Stimulated activated CD4-positive, alpha-beta T cell treated with anti-CD3 and anti-CD28 coated beads, Interleukin-4, amount 100 ng/mL, for 4 hours (primary cell): ENCODE measurements around the gene SHISA7.
"Not testable (repeated sequence)": the region's sequence is repeated elsewhere in the genome, so short reads cannot be mapped to it uniquely, and the experiment has no call there.

Source experiments
- DNase-seq, 2 experiments: peaks; one replicate each; pipeline ENCODE4 v3.0.0-alpha.2; 2020

SHISA7 gene

GRCh38 chr19:55444646-55445045, 1.5 kb upstream of the SHISA7 start:
- DNase-seq, result no peak

DNA sequence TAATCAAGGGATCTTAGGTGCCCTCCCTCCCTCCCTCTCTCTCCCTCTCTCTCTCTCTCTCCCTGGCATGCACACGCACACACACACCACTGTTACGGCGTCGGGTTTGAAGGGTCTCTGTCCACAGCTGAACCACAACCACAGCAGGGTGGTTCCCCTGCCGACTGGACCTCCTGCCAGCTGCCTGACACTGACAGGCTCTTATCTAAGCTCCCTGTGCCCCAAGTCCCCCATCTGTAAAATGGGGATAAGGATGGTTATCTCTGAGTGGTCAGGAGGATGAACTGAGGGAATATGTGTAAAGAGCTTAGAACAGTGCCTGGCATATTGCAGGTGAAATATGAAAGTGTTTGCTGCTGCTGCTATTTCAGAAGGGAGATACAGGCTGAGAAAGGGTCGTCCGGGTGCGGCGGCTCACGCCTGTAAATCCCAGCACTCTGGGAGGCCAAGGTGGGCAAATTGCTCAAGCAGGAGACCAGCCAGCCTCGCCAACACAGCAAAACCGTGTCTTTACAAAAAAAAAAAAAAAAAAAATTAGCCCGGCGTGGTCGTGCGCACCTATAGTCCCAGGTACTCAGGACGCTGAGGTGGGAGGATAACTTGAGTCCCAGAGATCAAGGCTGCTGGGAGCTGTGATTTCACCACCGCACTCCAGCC, 852 bp upstream of the SHISA7 start:
- no peak for DNase-seq

- DNase-seq, result no peak
These were observed 633 bp downstream of the SHISA7 start for GRCh38 chr19:55442372-55442961.

GRCh38 chr19:55441692-55442321, 1.3 kb downstream of the SHISA7 start:
- no peak for DNase-seq

- no peak for DNase-seq
These were observed 1.8 kb downstream of the SHISA7 start for GRCh38 chr19:55441319-55441691.

DNA sequence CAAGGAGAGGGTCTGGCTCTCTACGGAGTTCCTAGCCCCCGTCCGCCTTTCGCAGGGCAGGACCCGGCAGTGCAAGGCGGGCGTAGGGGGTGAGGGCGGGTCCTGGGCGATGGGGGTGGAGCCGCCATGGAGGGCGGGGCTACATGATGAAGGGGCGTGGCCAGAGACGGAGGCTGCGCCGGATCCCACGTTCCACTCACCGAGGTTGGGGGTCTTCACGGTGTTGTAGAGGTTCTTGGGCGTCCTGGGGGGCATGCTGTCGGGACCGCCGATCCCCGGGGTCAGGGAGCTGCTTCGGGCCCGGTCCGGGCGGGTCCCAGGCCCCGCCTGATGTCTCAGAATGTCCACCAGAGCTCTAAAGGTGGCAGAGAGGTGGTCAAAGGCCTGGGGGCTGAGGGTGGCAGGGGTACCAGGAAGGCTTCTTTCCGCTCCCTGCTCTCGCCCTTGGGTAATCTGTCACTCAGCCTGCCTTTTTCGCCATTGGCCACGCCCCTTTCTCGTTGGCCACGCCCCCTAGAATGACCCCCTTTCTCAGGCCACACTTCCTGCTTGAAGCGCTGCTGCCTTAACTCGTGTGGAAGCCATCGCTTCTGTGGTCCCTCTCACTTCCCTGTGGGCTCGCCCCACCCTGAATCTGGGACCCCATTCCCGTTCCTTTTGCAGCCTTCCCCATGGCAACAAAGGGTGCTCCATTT, 2.5 kb downstream of the SHISA7 start:
- DNase-seq, result no peak

DNA sequence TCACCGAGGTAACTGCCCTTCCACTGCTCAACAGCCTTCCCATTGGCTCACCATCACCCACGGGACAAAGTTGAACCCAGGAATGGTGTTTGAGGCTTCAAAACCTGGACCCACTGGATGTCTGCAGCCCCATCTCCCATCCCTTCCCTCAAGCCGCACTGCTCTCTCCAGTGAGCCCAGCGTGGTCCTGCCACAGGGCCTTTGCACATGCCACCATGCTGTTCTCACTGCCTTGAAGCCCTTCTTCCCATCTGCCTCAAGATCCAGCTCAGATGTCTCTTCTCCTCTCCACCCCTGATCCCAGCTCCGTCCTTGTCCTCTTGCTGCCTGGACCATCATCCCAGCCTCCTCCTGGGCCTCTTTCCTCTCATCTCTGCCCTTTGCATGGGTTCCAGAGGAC, 4.0 kb downstream of the SHISA7 start:
- DNase-seq, result no peak

DNA sequence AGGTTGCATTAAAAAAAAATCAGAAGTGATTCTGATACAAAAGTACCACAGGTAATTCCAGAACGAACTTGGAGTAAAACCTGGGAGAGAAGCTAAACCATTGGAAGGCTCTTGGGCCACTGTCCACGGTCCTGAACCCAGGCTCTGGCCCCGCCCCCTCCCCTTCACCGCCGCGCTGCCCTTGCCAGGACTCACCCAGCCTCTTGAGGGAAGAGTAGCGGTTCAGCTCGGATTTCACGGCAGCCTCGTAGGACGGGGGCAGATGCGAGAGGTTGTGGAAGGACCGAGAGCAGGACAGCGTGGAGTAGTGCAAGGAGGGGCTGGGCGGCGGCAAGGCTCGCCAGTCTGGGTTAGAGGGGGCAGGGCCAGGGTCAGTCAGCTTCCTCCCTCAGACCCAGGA, 5.7 kb downstream of the SHISA7 start:
- DNase-seq, result no peak

DNA sequence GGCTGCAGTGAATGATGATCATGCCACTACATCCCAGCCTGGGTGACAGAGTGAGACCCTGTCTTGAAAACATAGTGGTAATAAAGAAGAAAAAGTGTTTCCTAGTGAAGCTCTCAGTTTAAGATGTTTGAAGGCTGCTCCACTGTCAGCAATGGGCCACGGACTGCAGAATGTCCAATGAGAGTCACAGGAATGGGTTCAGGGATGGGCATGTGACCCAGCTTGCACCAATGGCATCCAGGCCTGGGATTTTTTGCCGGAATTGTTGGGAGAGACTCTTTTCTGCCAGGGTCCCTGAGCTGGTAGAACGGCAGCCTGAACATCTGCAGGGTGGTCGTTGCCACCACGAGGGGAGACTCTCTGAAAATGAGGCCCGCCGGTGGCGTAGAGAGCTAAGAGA, 6.3 kb downstream of the SHISA7 start:
- DNase-seq, result no peak

DNA sequence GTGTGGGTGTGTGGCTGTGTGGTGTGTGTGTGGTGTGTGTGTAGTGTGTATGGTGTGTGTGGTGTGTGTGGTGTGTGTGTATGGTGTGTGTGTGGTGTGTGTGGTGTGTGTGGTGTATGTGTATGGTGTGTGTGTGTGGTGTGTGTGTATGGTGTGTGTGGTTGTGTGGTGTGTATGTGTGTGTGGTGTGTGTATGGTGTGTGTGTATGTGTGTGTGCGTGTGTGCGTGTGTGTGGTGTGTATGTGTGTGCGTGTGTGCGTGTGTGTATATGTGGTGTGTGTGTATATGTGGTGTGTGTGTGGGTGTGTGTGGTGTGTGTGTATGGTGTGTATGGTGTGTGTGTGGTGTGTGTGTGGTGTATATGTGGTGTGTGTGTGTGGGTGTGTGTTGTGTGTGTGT, 8.1 kb downstream of the SHISA7 start:
- no peak for DNase-seq

- DNase-seq, result no peak
These were observed 8.7 kb downstream of the SHISA7 start for GRCh38 chr19:55434356-55434919.

GRCh38 chr19:55433292-55433691, 9.8 kb downstream of the SHISA7 start:
- DNase-seq, result no peak

DNA sequence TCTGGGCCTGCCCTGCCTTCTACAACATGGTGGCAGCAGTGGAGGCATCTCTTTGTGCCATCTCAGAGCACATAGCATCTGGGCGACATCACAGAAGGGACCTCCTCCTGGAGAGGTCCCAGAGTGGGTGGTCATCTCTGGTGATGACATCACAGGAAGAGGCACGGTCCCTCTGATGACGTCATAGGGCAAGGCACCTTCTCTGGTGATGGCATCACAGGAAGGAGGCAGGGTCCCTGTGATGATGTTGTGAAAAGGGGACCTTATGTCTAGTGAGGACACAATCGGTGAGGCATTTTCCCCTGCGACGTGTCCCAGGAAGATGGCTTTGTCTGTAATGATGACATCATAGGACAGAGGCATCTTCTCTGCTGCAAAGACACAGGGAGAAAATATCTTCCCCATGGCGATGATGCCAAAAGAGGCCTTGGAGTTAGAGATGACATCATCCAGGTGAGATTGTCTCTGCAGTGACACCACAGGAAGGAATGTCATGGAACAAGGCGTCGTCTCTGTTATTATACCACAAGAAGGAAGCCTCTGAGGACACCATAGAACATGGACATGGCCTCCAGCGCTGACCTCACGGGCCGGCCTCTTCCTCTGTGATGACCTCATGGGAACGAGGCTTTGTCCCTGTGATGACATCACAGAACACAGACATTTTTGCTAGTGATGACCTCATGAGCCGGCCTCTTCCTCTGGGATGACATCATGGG, 10.7 kb downstream of the SHISA7 start:
- no peak for DNase-seq

- DNase-seq, result no peak
These were observed 11.9 kb downstream of the SHISA7 start for GRCh38 chr19:55431183-55431582.

GRCh38 chr19:55426042-55426441, 17.1 kb downstream of the SHISA7 start:
- no peak for DNase-seq

DNA sequence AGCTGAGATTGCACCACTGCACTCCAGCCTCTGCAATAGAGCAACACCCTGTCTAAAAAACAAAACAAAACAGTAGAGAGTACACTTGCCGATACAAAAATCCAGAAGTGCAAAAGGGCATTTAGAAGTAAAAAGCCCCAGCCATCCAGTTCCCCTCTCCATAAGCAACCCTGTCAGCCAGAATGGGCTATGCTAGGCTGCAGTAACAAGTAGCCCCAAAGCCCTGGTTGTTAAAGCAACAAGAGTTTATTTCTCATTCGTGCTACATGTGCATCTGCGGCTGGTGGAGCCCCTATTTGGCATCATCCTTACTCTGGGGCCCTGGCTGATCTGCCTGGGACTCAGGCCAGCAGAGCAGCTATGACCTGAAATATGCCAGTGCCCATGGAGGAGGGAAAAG, 18.6 kb downstream of the SHISA7 start:
- DNase-seq, result no peak

GRCh38 chr19:55423225-55424005, 19.7 kb downstream of the SHISA7 start:
- DNase-seq, result no peak

DNA sequence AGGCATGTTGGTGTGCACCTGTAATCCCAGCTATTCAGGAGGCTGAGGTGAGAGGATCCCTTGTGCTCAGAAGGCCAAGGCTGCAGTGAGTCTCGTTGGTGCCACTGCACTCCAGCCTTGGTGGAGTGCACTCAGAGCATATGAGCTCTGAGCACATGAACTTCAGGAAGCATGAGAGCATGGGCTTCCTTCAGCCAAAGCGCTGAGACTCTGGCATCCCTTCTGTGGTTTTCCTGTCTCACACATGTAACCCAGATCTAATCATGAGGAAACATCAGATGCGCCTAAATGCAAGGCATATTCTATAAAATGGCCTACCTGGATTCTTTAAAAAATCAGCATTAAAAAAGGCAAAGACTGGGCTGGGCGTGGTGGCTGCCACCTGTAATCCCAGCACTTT, 21.8 kb downstream of the SHISA7 start:
- DNase-seq, result not testable (repeated sequence)

- no peak for DNase-seq
These were observed 23.4 kb downstream of the SHISA7 start for GRCh38 chr19:55419624-55420236.

- no peak for DNase-seq
These were observed 24.0 kb downstream of the SHISA7 start for GRCh38 chr19:55419103-55419502.

GRCh38 chr19:55418185-55418584, 24.9 kb downstream of the SHISA7 start:
- peak; percentile 26 to 46 for DNase-seq

- no peak for DNase-seq
These were observed 32.9 kb downstream of the SHISA7 start for GRCh38 chr19:55410168-55410567.
